ENCODE data around the gene PHAF1.

DNA sequence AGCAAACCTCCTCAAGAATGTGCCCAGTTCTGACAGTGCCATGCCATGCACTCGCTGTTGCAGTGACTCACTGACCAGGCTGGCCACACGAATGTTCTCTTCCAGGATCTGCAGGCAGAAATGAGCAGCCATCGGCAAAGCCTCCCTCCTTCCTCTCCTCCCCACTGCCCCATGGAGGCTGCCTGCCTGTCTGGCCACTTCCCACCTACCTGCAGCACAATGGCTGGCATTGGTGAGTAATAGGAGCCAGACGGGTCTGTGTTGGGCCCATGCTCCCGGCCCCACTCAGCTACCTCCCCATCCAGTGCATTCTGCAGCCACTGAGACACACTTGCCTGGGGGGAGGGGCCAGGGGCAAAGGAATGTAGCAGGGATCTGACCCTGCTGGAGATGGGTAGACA, 76.8 kb downstream of the PHAF1 start:
- TF ChIP-seq, protein P1, sequence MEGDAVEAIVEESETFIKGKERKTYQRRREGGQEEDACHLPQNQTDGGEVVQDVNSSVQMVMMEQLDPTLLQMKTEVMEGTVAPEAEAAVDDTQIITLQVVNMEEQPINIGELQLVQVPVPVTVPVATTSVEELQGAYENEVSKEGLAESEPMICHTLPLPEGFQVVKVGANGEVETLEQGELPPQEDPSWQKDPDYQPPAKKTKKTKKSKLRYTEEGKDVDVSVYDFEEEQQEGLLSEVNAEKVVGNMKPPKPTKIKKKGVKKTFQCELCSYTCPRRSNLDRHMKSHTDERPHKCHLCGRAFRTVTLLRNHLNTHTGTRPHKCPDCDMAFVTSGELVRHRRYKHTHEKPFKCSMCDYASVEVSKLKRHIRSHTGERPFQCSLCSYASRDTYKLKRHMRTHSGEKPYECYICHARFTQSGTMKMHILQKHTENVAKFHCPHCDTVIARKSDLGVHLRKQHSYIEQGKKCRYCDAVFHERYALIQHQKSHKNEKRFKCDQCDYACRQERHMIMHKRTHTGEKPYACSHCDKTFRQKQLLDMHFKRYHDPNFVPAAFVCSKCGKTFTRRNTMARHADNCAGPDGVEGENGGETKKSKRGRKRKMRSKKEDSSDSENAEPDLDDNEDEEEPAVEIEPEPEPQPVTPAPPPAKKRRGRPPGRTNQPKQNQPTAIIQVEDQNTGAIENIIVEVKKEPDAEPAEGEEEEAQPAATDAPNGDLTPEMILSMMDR (IDR thresholded peaks at IDR 0.05) = no peak
- TF ChIP-seq ZFX (IDR thresholded peaks at IDR 0.05; ENCODE audit: borderline replicate concordance) = no peak
